HG03095 (cell line): ENCODE data around the gene C2orf92.
A peak's percentile ranks its signal among the peaks of the same experiment; 100 is the strongest.
"Not testable (repeated sequence)": the region's sequence is repeated elsewhere in the genome, so short reads cannot be mapped to it uniquely, and the experiment has no call there.

Experiments used
- ATAC-seq: cut with Tn5 transposase; IDR thresholded peaks from one replicate; pipeline ENCODE4 v1.9.1; 2021; ENCODE audit warnings: moderate library complexity; ENCODE audit not compliant: unreplicated experiment

The C2orf92 gene

GRCh38 chr2:97659256-97660043, 10.1 kb upstream of the C2orf92 start:
- no peak for ATAC-seq

GRCh38 chr2:97660044-97660774, 9.3 kb upstream of the C2orf92 start:
- ATAC-seq, result no peak

- ATAC-seq, result no peak
Observed at GRCh38 chr2:97660775-97661389, 8.6 kb upstream of the C2orf92 start.

- ATAC-seq, result no peak
Observed at GRCh38 chr2:97661927-97662326, 7.6 kb upstream of the C2orf92 start.

GRCh38 chr2:97662386-97662894, 7.1 kb upstream of the C2orf92 start:
- no peak for ATAC-seq

GRCh38 chr2:97662895-97663625, 6.5 kb upstream of the C2orf92 start:
- ATAC-seq, result peak; percentile 37

- ATAC-seq, result no peak
Observed at GRCh38 chr2:97663626-97663961, 5.9 kb upstream of the C2orf92 start.

- peak; percentile 82 for ATAC-seq
Observed at GRCh38 chr2:97663962-97664635, 5.4 kb upstream of the C2orf92 start, which contains the start of gene ACTR1B. Gene ACTR1B (minus strand): TSS chr2:97664044. CDS start chr2:97663890, 154 bp downstream.

GRCh38 chr2:97664636-97664970, 4.9 kb upstream of the C2orf92 start:
- ATAC-seq, result no peak

GRCh38 chr2:97670471-97670870, 958 bp downstream of the C2orf92 start:
- no peak for ATAC-seq

- ATAC-seq, result no peak
Observed at GRCh38 chr2:97671526-97671925, 2.0 kb downstream of the C2orf92 start.

GRCh38 chr2:97672606-97673140, 3.2 kb downstream of the C2orf92 start:
- ATAC-seq, result not testable (repeated sequence)

- no peak for ATAC-seq
Observed at GRCh38 chr2:97673182-97673914, 3.8 kb downstream of the C2orf92 start.

GRCh38 chr2:97673915-97674283, 4.4 kb downstream of the C2orf92 start:
- ATAC-seq, result no peak

- no peak for ATAC-seq
Observed at GRCh38 chr2:97675430-97676113, 6.1 kb downstream of the C2orf92 start.

GRCh38 chr2:97676620-97677019, 7.1 kb downstream of the C2orf92 start:
- no peak for ATAC-seq

- ATAC-seq, result no peak
Observed at GRCh38 chr2:97677480-97677879, 8.0 kb downstream of the C2orf92 start.

GRCh38 chr2:97678298-97678697, 8.8 kb downstream of the C2orf92 start:
- ATAC-seq, result no peak

- ATAC-seq, result not testable (repeated sequence)
Observed at GRCh38 chr2:97687235-97687634, 17.7 kb downstream of the C2orf92 start.
